Common myeloid progenitor, CD34-positive (primary cell): ENCODE data around the gene TMEM41B.

ENCODE experiments used
- CTCF ChIA-PET: fragments of 350-600 bp; sonication (Branson Sonifier 250); formaldehyde crosslinking; loops from one replicate; lab custom pipeline; 2021; ENCODE audit warnings: antibody characterized with exemption; lab: Charles Lee
- POLR2A ChIA-PET: fragments of 350-600 bp; sonication (Branson Sonifier 250); formaldehyde crosslinking; loops from one replicate; lab custom pipeline; 2021; ENCODE audit warnings: antibody characterized with exemption; lab: Charles Lee
- DNase-seq, 3 donors: peaks; one replicate each; pipeline versions ENCODE4 v3.0.0 to v3.0.0-alpha.2; 2013
- H3K27ac ChIP-seq, 2 experiments: 1 replicate in 1 of 2; 2 replicates in 1 of 2; pipeline ENCODE4 v1.7.0; 2013; ENCODE audit warnings: inconsistent platforms in 2 of 2, low read length in 2 of 2, mild to moderate bottlenecking in 2 of 2, low read depth in 1 of 2, moderate library complexity in 1 of 2; ENCODE audit not compliant: severe bottlenecking in 2 of 2, insufficient read depth in 1 of 2, poor library complexity in 1 of 2
- H3K27me3 ChIP-seq, 5 experiments: replicated peaks in 2 of 5; 1 replicate in 3 of 5; 2 replicates in 2 of 5; pipeline versions ENCODE4 v1.6.1 to v1.7.0; 2013; ENCODE audit warnings: low read length in 4 of 5, mild to moderate bottlenecking in 2 of 5, moderate library complexity in 2 of 5, inconsistent platforms in 1 of 5; ENCODE audit not compliant: insufficient read depth in 5 of 5, control insufficient read depth in 4 of 5
- H3K36me3 ChIP-seq, 4 experiments: 1 replicate in 2 of 4; 2 replicates in 2 of 4; pipeline versions ENCODE4 v1.6.1 to v1.7.0; 2013; ENCODE audit warnings: low read length in 3 of 4, control low read depth in 1 of 4, mild to moderate bottlenecking in 1 of 4; ENCODE audit not compliant: control insufficient read depth in 4 of 4, insufficient read depth in 4 of 4
- H3K4me1 ChIP-seq, 4 experiments: 1 replicate in 3 of 4; 2 replicates in 1 of 4; pipeline versions ENCODE4 v1.6.1 to v1.7.1; 2013; ENCODE audit warnings: low read length in 3 of 4, mild to moderate bottlenecking in 3 of 4, control low read depth in 1 of 4, inconsistent platforms in 1 of 4, moderate library complexity in 1 of 4; ENCODE audit not compliant: control insufficient read depth in 4 of 4, insufficient read depth in 4 of 4; ENCODE audit errors: control extremely low read depth in 1 of 4
- H3K4me3 ChIP-seq, 7 experiments: 1 replicate in 4 of 7; 2 replicates in 3 of 7; pipeline versions ENCODE4 v1.5.1 to v1.7.0; 2013; ENCODE audit warnings: mild to moderate bottlenecking in 7 of 7, low read length in 6 of 7, moderate library complexity in 6 of 7, inconsistent platforms in 2 of 7, low read depth in 2 of 7, control low read depth in 1 of 7; ENCODE audit not compliant: insufficient read depth in 4 of 7, control insufficient read depth in 1 of 7; ENCODE audit errors: extremely low read depth in 1 of 7
- H3K9me3 ChIP-seq, 5 experiments: 1 replicate in 4 of 5; 2 replicates in 1 of 5; pipeline versions ENCODE4 v1.6.1 to v1.7.1; 2013; ENCODE audit warnings: low read length in 4 of 5, mild to moderate bottlenecking in 2 of 5, inconsistent platforms in 1 of 5, low read depth in 1 of 5, moderate library complexity in 1 of 5; ENCODE audit not compliant: control insufficient read depth in 4 of 5, insufficient read depth in 2 of 5; ENCODE audit errors: control extremely low read depth in 1 of 5
- WGBS: methylation state at CpG from one replicate; pipeline ENCODE4 v1.1.5; 2013; ENCODE audit not compliant: insufficient coverage; 5-methylcytosine and 5-hydroxymethylcytosine counted together

Gene TMEM41B

GRCh38 chr11:9347100-9347499 is 32.7 kb upstream of the TMEM41B start:
- Histone ChIP-seq H3K4me3 (no peak overlapping the region), H3K27me3 (no peaks in the 10 kb centered on the region), H3K4me1 (peaks cover 11 to 28% (median 18%) of the 10 kb centered on the region in 4 experiments), H3K9me3 (no peaks in the 10 kb centered on the region), H3K27ac (no peak overlapping the region), H3K36me3 (no peaks in the 10 kb centered on the region)
- peak; percentile 45 to 84 (median 74) for DNase-seq
- ChIA-PET POLR2A (interaction anchor here (0.7 to 1.3 kb wide), 3 partner anchors 33 to 113 kb away, joined by 3 read pairs; partner anchors contain the start of genes IPO7 and TMEM41B), CTCF (interaction anchor here (0.8 to 1.7 kb wide), 3 partner anchors 18 to 143 kb away, joined by 3 to 6 read pairs (median 3); no protein-coding TSS in a partner anchor)
- WGBS, result 29% methylated on average over 2 of the region's 2 CpGs

- POLR2A ChIA-PET, result no interaction called here
- Histone ChIP-seq H3K4me1 (peaks cover 11 to 28% (median 18%) of the 10 kb centered on the region in 4 experiments), H3K27ac (no peak overlapping the region), H3K36me3 (no peaks in the 10 kb centered on the region), H3K4me3 (no peak overlapping the region), H3K27me3 (no peaks in the 10 kb centered on the region), H3K9me3 (no peaks in the 10 kb centered on the region)
- 13% methylated on average over 2 of the region's 3 CpGs for WGBS
- peak; percentile 16 to 60 (median 46) for DNase-seq
- CTCF ChIA-PET, result interaction anchor here (0.7 kb wide), 1 partner anchor 433 kb away, joined by 3 read pairs; the partner anchor contains the start of gene AKIP1
These were observed 29.8 kb upstream of the TMEM41B start for GRCh38 chr11:9344061-9344680.

GRCh38 chr11:9341638-9342178 is 27.3 kb upstream of the TMEM41B start:
- H3K36me3 ChIP-seq, result no peaks in the 10 kb centered on the region
- peaks cover 7 to 15% (median 9%) of the 10 kb centered on the region in 4 experiments for H3K4me1 ChIP-seq
- 100% methylated on average over 1 of the region's 5 CpGs for WGBS
- H3K4me3 ChIP-seq, result no peak overlapping the region
- H3K27ac ChIP-seq, result no peak overlapping the region
- H3K27me3 ChIP-seq, result no peaks in the 10 kb centered on the region
- H3K9me3 ChIP-seq, result no peaks in the 10 kb centered on the region
- POLR2A ChIA-PET, result no interaction called here
- no peak for DNase-seq
- CTCF ChIA-PET, result interaction anchor here (0.9 to 1.9 kb wide), 3 partner anchors 10 to 76 kb away, joined by 3 to 6 read pairs (median 3); no protein-coding TSS in a partner anchor

- peaks cover 0 to 6% (median 0%) of the 10 kb centered on the region in 4 experiments for H3K4me1 ChIP-seq
- H3K4me3 ChIP-seq, result no peak overlapping the region
- ChIA-PET CTCF (no interaction called here), POLR2A (no interaction called here)
- 93% methylated on average over 2 of the region's 5 CpGs for WGBS
- H3K27ac ChIP-seq, result no peak overlapping the region
- H3K9me3 ChIP-seq, result no peaks in the 10 kb centered on the region
- no peaks in the 10 kb centered on the region for H3K36me3 ChIP-seq
- H3K27me3 ChIP-seq, result no peaks in the 10 kb centered on the region
- DNase-seq, result no peak
These were observed 18.3 kb upstream of the TMEM41B start for GRCh38 chr11:9332655-9333054.

GRCh38 chr11:9330387-9331384 is 16.3 kb upstream of the TMEM41B start:
- DNase-seq, result no peak
- no peaks in the 10 kb centered on the region for H3K36me3 ChIP-seq
- CTCF ChIA-PET, result interaction anchor here (2.0 kb wide), 1 partner anchor 11 kb away, joined by 6 read pairs; no protein-coding TSS in a partner anchor
- no peak overlapping the region for H3K4me3 ChIP-seq
- H3K27me3 ChIP-seq, result no peaks in the 10 kb centered on the region
- POLR2A ChIA-PET, result no interaction called here
- no peaks in the 10 kb centered on the region for H3K9me3 ChIP-seq
- H3K27ac ChIP-seq, result no peak overlapping the region
- H3K4me1 ChIP-seq, result peaks cover 0 to 6% (median 0%) of the 10 kb centered on the region in 4 experiments
- WGBS, result 97% methylated on average over 5 of the region's 10 CpGs

GRCh38 chr11:9320047-9320446 is 5.7 kb upstream of the TMEM41B start:
- no peaks in the 10 kb centered on the region for H3K27me3 ChIP-seq
- no peaks in the 10 kb centered on the region for H3K36me3 ChIP-seq
- DNase-seq, result peak in 1 of 3 donors; percentile 20
- H3K27ac ChIP-seq, result no peak overlapping the region
- no peaks in the 10 kb centered on the region for H3K9me3 ChIP-seq
- POLR2A ChIA-PET, result no interaction called here
- CTCF ChIA-PET, result no interaction called here
- H3K4me1 ChIP-seq, result peaks cover 0 to 13% (median 9%) of the 10 kb centered on the region in 4 experiments
- WGBS, result 100% methylated on average over 3 of the region's 3 CpGs
- H3K4me3 ChIP-seq, result no peak overlapping the region
